ENCODE data around the gene MIA. TPM values are rescaled to one million over a fixed set of nuclear protein-coding genes. Genes with fewer than 3 reads are reported as not detected.
A peak's percentile ranks its signal among the peaks of the same experiment; 100 is the strongest.
"Not testable (repeated sequence)": the region's sequence is repeated elsewhere in the genome, so short reads cannot be mapped to it uniquely, and the experiment has no call there.

MIA gene
- total and polyA plus RNA-seq, 4 donors: 0.42 to 0.44 TPM; not detected in 2

- 66% methylated on average over 14 of the region's 14 CpGs for WGBS
- no peak for DNase-seq (ENCODE audit: low spot score)
- H3K9me3 ChIP-seq (ENCODE audit: control insufficient read depth in 4 of 4, low read length in 3 of 4): no peaks in the 10 kb centered on the region
- H3K27me3 ChIP-seq (ENCODE audit: control insufficient read depth in 4 of 4, insufficient read depth in 4 of 4, low read length in 3 of 4): no peaks in the 10 kb centered on the region
- no peak overlapping the region for H3K4me3 ChIP-seq (ENCODE audit: low read depth in 1 of 3, low read length in 3 of 3)
- H3K36me3 ChIP-seq (ENCODE audit: control insufficient read depth in 4 of 4, insufficient read depth in 3 of 4, low read depth in 1 of 4, low read length in 3 of 4): peaks cover 9 to 16% (median 11%) of the 10 kb centered on the region in 4 donors
- H3K9ac ChIP-seq (ENCODE audit: low read depth in 1 of 2, low read length in 2 of 2): no peak overlapping the region
- TF ChIP-seq HNF4A (conservative IDR thresholded peaks at IDR 0.05) (no peak), JUND (IDR thresholded peaks at IDR 0.05) (no peak)
- no peak overlapping the region for H3K27ac ChIP-seq (ENCODE audit: low read depth in 1 of 2, low read length in 2 of 2)
- peaks cover 4 to 23% (median 15%) of the 10 kb centered on the region in 4 donors for H3K4me1 ChIP-seq (ENCODE audit: control insufficient read depth in 4 of 4, insufficient read depth in 4 of 4, low read length in 3 of 4)
These were observed 34.8 kb downstream of the MIA start for GRCh38 chr19:40810160-40810559.

GRCh38 chr19:40810649-40811408 lies 35.5 kb downstream of the MIA start:
- Histone ChIP-seq H3K4me3 (ENCODE audit: low read depth in 1 of 3, low read length in 3 of 3) (peak overlapping the region in 1 of 3 donors; percentile 28), H3K36me3 (ENCODE audit: control insufficient read depth in 4 of 4, insufficient read depth in 3 of 4, low read depth in 1 of 4, low read length in 3 of 4) (peaks cover 9 to 16% (median 11%) of the 10 kb centered on the region in 4 donors), H3K4me1 (ENCODE audit: control insufficient read depth in 4 of 4, insufficient read depth in 4 of 4, low read length in 3 of 4) (peaks cover 0 to 16% (median 9%) of the 10 kb centered on the region in 4 donors), H3K27ac (ENCODE audit: low read depth in 1 of 2, low read length in 2 of 2) (peak overlapping the region in 1 of 2 donors; percentile 28)
- DNase-seq (ENCODE audit: low spot score): peak; percentile 79
- TF ChIP-seq YY1 (IDR thresholded peaks at IDR 0.05): peak; percentile 11
- peak; percentile 51 for TF ChIP-seq SP1 (IDR thresholded peaks at IDR 0.05)
- TF ChIP-seq NR2F2 (IDR thresholded peaks at IDR 0.05): peak; percentile 76
- TF ChIP-seq RXRA (IDR thresholded peaks at IDR 0.05): peak; percentile 15 to 19
- not testable (repeated sequence) for H3K9me3 ChIP-seq (ENCODE audit: control insufficient read depth in 4 of 4, low read length in 3 of 4); H3K27me3 ChIP-seq (ENCODE audit: control insufficient read depth in 4 of 4, insufficient read depth in 4 of 4, low read length in 3 of 4); H3K9ac ChIP-seq (ENCODE audit: low read depth in 1 of 2, low read length in 2 of 2)
- whole genome bisulfite sequencing: 16% methylated on average over 63 of the region's 65 CpGs

DNA sequence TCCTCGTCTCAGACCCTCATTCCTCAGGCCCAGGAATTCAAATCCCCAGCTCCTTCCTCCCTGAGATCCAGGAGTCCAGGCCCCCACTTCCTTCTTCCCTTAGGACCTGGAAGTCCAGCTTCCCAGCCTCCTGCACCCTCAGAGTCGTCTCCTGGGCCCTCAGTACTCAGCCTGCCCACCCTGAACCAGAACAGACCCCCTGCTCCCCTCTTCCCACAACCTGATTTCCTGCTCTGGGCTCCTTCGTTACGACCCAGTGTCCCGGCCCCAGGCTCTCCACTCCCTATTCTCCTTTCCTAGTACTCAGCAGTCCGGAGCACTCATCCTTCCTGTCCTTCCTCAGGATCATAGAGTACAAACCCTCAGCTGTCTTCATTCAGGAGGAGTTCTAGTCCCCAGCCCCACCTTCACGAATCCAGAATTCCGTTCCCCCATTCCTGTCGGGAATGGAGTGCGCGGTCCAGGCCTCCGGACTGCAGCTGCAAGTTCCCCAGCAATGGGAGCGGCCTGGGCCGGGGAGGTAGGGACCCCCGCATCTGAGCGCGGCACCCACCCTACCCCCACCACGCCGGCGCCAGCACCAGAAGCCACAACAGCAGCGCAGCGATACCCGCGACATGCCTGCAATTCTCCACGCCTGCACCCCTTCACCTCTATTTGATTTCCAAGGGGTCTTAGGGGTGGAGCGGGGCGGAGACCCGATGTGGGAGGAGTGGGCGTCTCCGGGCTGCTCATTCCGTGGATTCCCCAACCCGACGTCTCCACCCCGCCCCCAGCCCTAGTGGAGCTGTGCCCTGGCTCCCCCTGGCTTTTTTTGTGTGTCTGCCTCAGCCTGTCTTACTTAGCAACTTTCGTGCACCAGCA lies 36.4 kb downstream of the MIA start:
- Histone ChIP-seq H3K9ac (ENCODE audit: low read depth in 1 of 2, low read length in 2 of 2) (no peak overlapping the region), H3K4me3 (ENCODE audit: low read depth in 1 of 3, low read length in 3 of 3) (no peak overlapping the region), H3K4me1 (ENCODE audit: control insufficient read depth in 4 of 4, insufficient read depth in 4 of 4, low read length in 3 of 4) (peaks cover 0 to 9% (median 4%) of the 10 kb centered on the region in 4 donors), H3K27me3 (ENCODE audit: control insufficient read depth in 4 of 4, insufficient read depth in 4 of 4, low read length in 3 of 4) (no peaks in the 10 kb centered on the region), H3K27ac (ENCODE audit: low read depth in 1 of 2, low read length in 2 of 2) (peak overlapping the region in 1 of 2 donors; percentile 28), H3K36me3 (ENCODE audit: control insufficient read depth in 4 of 4, insufficient read depth in 3 of 4, low read depth in 1 of 4, low read length in 3 of 4) (peaks cover 9 to 16% (median 11%) of the 10 kb centered on the region in 4 donors), H3K9me3 (ENCODE audit: control insufficient read depth in 4 of 4, low read length in 3 of 4) (no peaks in the 10 kb centered on the region)
- DNase-seq (ENCODE audit: low spot score): peak; percentile 32
- 55% methylated on average over 35 of the region's 35 CpGs for WGBS
- no peak for TF ChIP-seq REST (IDR thresholded peaks at IDR 0.05)
- TF ChIP-seq EGR1 (IDR thresholded peaks at IDR 0.05; ENCODE audit: low read depth in 2 of 2): no peak
- TF ChIP-seq, protein P1, sequence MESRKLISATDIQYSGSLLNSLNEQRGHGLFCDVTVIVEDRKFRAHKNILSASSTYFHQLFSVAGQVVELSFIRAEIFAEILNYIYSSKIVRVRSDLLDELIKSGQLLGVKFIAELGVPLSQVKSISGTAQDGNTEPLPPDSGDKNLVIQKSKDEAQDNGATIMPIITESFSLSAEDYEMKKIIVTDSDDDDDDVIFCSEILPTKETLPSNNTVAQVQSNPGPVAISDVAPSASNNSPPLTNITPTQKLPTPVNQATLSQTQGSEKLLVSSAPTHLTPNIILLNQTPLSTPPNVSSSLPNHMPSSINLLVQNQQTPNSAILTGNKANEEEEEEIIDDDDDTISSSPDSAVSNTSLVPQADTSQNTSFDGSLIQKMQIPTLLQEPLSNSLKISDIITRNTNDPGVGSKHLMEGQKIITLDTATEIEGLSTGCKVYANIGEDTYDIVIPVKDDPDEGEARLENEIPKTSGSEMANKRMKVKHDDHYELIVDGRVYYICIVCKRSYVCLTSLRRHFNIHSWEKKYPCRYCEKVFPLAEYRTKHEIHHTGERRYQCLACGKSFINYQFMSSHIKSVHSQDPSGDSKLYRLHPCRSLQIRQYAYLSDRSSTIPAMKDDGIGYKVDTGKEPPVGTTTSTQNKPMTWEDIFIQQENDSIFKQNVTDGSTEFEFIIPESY (IDR thresholded peaks at IDR 0.05): no peak
- no peak for TF ChIP-seq HNF4G (IDR thresholded peaks at IDR 0.05)
- no peak for TF ChIP-seq HNF4A (conservative IDR thresholded peaks at IDR 0.05)
- TF ChIP-seq YY1 (IDR thresholded peaks at IDR 0.05): no peak
- TF ChIP-seq, protein P2, sequence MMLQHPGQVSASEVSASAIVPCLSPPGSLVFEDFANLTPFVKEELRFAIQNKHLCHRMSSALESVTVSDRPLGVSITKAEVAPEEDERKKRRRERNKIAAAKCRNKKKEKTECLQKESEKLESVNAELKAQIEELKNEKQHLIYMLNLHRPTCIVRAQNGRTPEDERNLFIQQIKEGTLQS (IDR thresholded peaks at IDR 0.05): no peak
- no peak for TF ChIP-seq FOXA2 (IDR thresholded peaks at IDR 0.05)
- no peak for TF ChIP-seq RXRA (IDR thresholded peaks at IDR 0.05)
- TF ChIP-seq JUND (IDR thresholded peaks at IDR 0.05): no peak
- TF ChIP-seq FOXA1 (IDR thresholded peaks at IDR 0.05): no peak
- TF ChIP-seq NR2F2 (IDR thresholded peaks at IDR 0.05): no peak

DNA sequence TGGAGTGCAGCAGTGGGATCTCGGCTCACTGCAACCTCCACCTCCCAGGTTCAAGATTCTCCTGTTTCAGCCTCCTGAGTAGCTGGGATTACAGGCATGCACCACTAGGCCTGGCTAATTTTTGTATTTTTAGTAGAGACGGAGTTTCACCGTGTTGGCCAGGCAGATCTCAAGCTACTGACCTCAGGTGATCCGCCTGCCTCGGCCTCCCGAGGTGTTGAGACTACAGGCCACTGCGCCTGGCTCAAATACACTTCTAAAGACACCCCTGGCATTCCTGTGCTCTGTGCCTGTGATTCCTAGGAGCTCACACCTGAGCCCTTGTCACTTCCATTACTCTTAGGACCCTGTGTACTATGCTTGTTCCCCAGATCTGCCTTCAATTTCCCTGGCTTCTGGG lies 37.2 kb downstream of the MIA start:
- not testable (repeated sequence) for DNase-seq (ENCODE audit: low spot score); H3K4me1 ChIP-seq (ENCODE audit: control insufficient read depth in 4 of 4, insufficient read depth in 4 of 4, low read length in 3 of 4); H3K9me3 ChIP-seq (ENCODE audit: control insufficient read depth in 4 of 4, low read length in 3 of 4); H3K4me3 ChIP-seq (ENCODE audit: low read depth in 1 of 3, low read length in 3 of 3); H3K9ac ChIP-seq (ENCODE audit: low read depth in 1 of 2, low read length in 2 of 2); H3K27ac ChIP-seq (ENCODE audit: low read depth in 1 of 2, low read length in 2 of 2); H3K27me3 ChIP-seq (ENCODE audit: control insufficient read depth in 4 of 4, insufficient read depth in 4 of 4, low read length in 3 of 4)
- WGBS: 91% methylated on average over 7 of the region's 7 CpGs
- H3K36me3 ChIP-seq (ENCODE audit: control insufficient read depth in 4 of 4, insufficient read depth in 3 of 4, low read depth in 1 of 4, low read length in 3 of 4): peaks cover 6 to 16% (median 9%) of the 10 kb centered on the region in 4 donors
